Heart left ventricle (tissue), 16 donors: Measurements from ENCODE around the gene BMPR1B. TPM values are rescaled to one million over a fixed set of nuclear protein-coding genes. Genes with fewer than 3 reads are reported as not detected.

Experiments used
- ATAC-seq, 4 donors: fragments of 200-7000 bp; cut with Tn5 transposase; one replicate each; pipeline ENCODE4 v1.9.1; 2020 to 2022; ENCODE audit warnings: moderate library complexity in 4 of 4, mild to moderate bottlenecking in 3 of 4, moderate number of reproducible peaks in 1 of 4
- DNase-seq, 5 donors: peaks; one replicate each; pipeline ENCODE4 v3.0.0-alpha.2; 2020
- H3K27ac ChIP-seq, 12 donors: fragments of 200-600 bp; sonication (generic) in 4 of 12; one replicate each; pipeline versions ENCODE4 v1.5.0 to v1.8.0; 2016 to 2022; ENCODE audit warnings: mild to moderate bottlenecking in 2 of 12
- H3K27me3 ChIP-seq, 9 donors: fragments of 200-600 bp; sonication (generic) in 2 of 9; one replicate each; pipeline versions ENCODE4 v1.5.1 to v1.8.0; 2016 to 2022; ENCODE audit warnings: mild to moderate bottlenecking in 3 of 9
- H3K36me3 ChIP-seq, 9 donors: fragments of 200-600 bp; sonication (generic) in 2 of 9; one replicate each; pipeline versions ENCODE4 v1.5.0 to v1.8.0; 2018 to 2022; ENCODE audit warnings: mild to moderate bottlenecking in 2 of 9
- H3K4me1 ChIP-seq, 12 donors: fragments of 200-600 bp; sonication (generic) in 4 of 12; one replicate each; pipeline versions ENCODE4 v1.5.0 to v1.8.0; 2016 to 2022; ENCODE audit warnings: mild to moderate bottlenecking in 3 of 12
- H3K4me3 ChIP-seq, 12 donors: fragments of 200-600 bp; sonication (generic) in 4 of 12; one replicate each; pipeline versions ENCODE4 v1.5.0 to v1.8.0; 2017 to 2022; ENCODE audit warnings: mild to moderate bottlenecking in 9 of 12, moderate library complexity in 4 of 12
- H3K9me3 ChIP-seq, 12 donors: fragments of 200-600 bp; sonication (generic) in 4 of 12; one replicate each; pipeline versions ENCODE4 v1.5.0 to v1.8.0; 2016 to 2022; ENCODE audit warnings: mild to moderate bottlenecking in 1 of 12
- CTCF ChIP-seq, 12 donors: fragments of 200-600 bp; sonication (generic) in 4 of 12; IDR thresholded peaks; one replicate each; pipeline versions ENCODE4 v1.5.0 to v1.8.0; 2018 to 2022; ENCODE audit warnings: antibody characterized with exemption in 12 of 12, mild to moderate bottlenecking in 5 of 12
- POLR2A ChIP-seq, 2 donors: fragments of 450-650 bp; IDR thresholded peaks; one replicate each; pipeline ENCODE4 v1.6.1; 2017; ENCODE audit warnings: antibody characterized with exemption in 2 of 2, mild to moderate bottlenecking in 2 of 2, moderate library complexity in 2 of 2
- WGBS, 4 donors: extraction: QIAGEN DNeasy Blood & Tissue Kit in 2 of 4; methylation state at CpG; one replicate each; pipeline versions ENCODE4 v1.1.5 to v1.1.7; 2013 to 2018; 5-methylcytosine and 5-hydroxymethylcytosine counted together
- intact Hi-C, 10 donors: fragments of 100-400 bp; cut with DNase I; formaldehyde crosslinking; loops; one replicate each; pipeline versions ENCODE4 v1.11.1 to v1.14.2; 2022
- polyA plus RNA-seq, 2 donors: library from polyadenylated mRNA; stranded (reverse); fragments of 200-250 nt; gene quantifications; one replicate each; pipeline ENCODE4 v1.2.3, GENCODE V29; 2013
- total RNA-seq, 9 donors: library from RNA; depleted of rRNA in 2 of 9; stranded (reverse); fragments of >200 nt in 2 of 9; fragmentation: NEBNext Ultra II Directional in 3 of 9; extraction: Animal tissue kit (Norgen Biotek cat#: 25700) in 3 of 9; gene quantifications; one replicate each; pipeline versions ENCODE4 v1.1.0 to v1.2.4, GENCODE V29; 2016 to 2023
- donor health status: ischemic (EF 13 %, LVEDD 7.1; RV severe dilation, severe dysfunction).
- donor health status: healthy with polysubstance abuse.
- donor health status: DM: no; HTN: yes; CAD: no.
- donor health status: DM: no; HTN: no; CAD: no.
- donor health status: ischemic (EF 25% LVEDD 6.9; RV normal size, moderate dysfunction).
- donor health status: ischemic (EF 25% LVEDD 5.7; RV mildly dilated, moderate dysfunction).
- donor health status: healthy.
- donor health status: DM: yes; HTN: yes; CAD: no.
- donor health status: ischemic (EF 35%, LVEDD 5.7; RV mildly dilated, moderate dysfunction).
- donor health status: nonischemic (EF 11% LVEDD 7.7; RV severe dilation, severe dysfunction).
- donor health status: DM: yes; HTN: yes; CAD: no.
- donor health status: PGD.
- donor health status: ischemic (EF 29% LVEDD 5.4; RV normal size, mild dysfunction).
- donor health status: nonischemic (EF 23%, LVEDD 6.1; RV moderate dilation, normal function).

The BMPR1B gene
- total and polyA plus RNA-seq, 11 donors: 0.29 to 7.6 (median 3.8) TPM

DNA sequence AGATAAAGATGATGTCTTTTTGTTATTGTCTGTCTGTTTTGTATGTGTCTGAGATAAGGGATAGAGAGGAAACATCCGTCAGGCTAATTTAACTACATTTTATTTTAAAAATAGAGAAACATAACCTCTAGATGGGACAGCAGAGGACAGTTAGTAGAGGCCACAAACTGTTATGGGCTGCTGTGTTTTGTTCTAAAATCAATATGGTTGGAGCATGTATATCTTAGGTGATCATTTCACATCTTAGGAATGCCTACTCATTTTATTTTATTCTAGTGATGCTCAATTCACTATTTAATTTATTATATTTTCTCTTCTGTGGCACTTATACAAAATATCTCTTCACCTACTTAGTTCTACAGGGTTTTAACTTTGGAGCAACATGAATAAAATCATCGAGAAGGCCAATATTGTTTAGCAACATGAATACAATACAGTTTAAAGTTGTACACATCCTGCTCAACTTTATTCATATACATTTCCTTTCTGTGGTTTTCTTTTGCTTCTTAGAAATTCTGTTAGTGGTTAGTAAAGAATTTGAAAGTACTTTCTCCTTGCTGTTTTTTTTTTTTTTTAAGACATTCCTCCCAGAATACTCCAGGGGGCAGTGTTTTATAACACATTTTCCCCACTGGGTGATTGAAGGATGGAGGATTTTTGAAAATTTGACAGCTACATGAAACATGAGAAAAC is 398.1 kb downstream of the BMPR1B start:
- no peak for TF ChIP-seq POLR2A (IDR thresholded peaks at IDR 0.05)
- peak; percentile 36 to 68 (median 53) for TF ChIP-seq CTCF (IDR thresholded peaks at IDR 0.05)
- no peaks in the 10 kb centered on the region for H3K9me3 ChIP-seq
- ATAC-seq (no peak), DNase-seq (no peak)
- no peaks in the 10 kb centered on the region for H3K36me3 ChIP-seq
- intact Hi-C loops: no loop called here
- no peaks in the 10 kb centered on the region for H3K4me1 ChIP-seq
- H3K27ac ChIP-seq: no peak overlapping the region
- H3K27me3 ChIP-seq: no peaks in the 10 kb centered on the region
- no peak overlapping the region for H3K4me3 ChIP-seq
- WGBS, 4 donors: 76 to 83% (median 79%) methylated on average over 2 of the region's 2 CpGs

DNA sequence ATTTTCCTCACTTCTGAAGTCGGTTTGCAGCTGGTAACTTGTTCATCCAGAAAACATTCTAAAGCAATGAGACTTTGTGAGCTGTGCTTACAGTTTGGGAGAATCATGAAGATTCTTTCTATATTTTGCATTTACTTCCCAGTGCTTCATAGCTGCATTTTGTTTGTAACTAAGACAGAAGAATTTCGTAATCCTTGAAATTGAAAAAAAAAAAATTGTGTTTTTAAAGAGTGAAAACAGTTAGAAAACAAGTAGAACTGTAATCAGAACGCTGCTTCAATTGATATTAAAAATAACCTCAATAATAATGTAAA is 398.7 kb downstream of the BMPR1B start:
- Histone ChIP-seq H3K27ac (no peak overlapping the region), H3K9me3 (no peaks in the 10 kb centered on the region), H3K4me3 (no peak overlapping the region), H3K4me1 (no peaks in the 10 kb centered on the region), H3K36me3 (no peaks in the 10 kb centered on the region), H3K27me3 (no peaks in the 10 kb centered on the region)
- intact Hi-C loops: no loop called here
- DNase-seq (no peak), ATAC-seq (no peak)
- WGBS, 4 donors: 37 to 50% (median 43%) methylated on average over 3 of the region's 3 CpGs
- peak in 1 of 12 donors; percentile 11 for TF ChIP-seq CTCF (IDR thresholded peaks at IDR 0.05)
- no peak for TF ChIP-seq POLR2A (IDR thresholded peaks at IDR 0.05)

GRCh38 chr4:95157596-95157995 is 399.8 kb downstream of the BMPR1B start:
- no peak for ATAC-seq
- intact Hi-C loops: no loop called here

DNA sequence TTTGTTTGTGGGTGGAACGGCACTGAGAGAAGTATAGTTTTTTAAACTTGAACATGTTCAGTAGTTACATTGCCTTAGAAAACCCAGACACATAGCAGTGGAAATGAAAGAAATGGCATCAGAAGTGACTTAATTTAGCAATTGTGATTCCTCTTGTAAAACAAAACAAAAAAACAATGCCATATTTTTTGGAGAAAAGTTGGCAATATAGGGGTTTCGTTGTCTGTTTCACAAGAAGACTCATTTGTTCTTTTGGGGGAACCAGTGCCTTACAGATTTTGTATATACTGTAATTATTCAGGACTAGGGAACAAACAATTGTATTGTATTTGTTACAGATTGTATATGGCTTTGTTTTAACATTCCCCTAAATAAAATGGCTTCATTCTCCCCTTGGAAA is 400.3 kb downstream of the BMPR1B start:
- H3K4me3 ChIP-seq: no peak overlapping the region
- whole genome bisulfite sequencing, 4 donors: 86 to 94% (median 89%) methylated on average over 2 of the region's 2 CpGs
- no peak for TF ChIP-seq POLR2A (IDR thresholded peaks at IDR 0.05)
- TF ChIP-seq CTCF (IDR thresholded peaks at IDR 0.05): no peak
- DNase-seq (no peak), ATAC-seq (no peak)
- intact Hi-C loops: no loop called here
- no peaks in the 10 kb centered on the region for H3K4me1 ChIP-seq
- H3K27me3 ChIP-seq: no peaks in the 10 kb centered on the region
- no peak overlapping the region for H3K27ac ChIP-seq
- no peaks in the 10 kb centered on the region for H3K36me3 ChIP-seq
- no peaks in the 10 kb centered on the region for H3K9me3 ChIP-seq

More at GRCh38 chr4:95157596-95157995, 399.8 kb downstream of the BMPR1B start:
- DNase-seq: no peak
- Histone ChIP-seq H3K4me3 (no peak overlapping the region), H3K4me1 (no peaks in the 10 kb centered on the region), H3K27me3 (no peaks in the 10 kb centered on the region), H3K36me3 (no peaks in the 10 kb centered on the region), H3K9me3 (no peaks in the 10 kb centered on the region), H3K27ac (no peak overlapping the region)
- TF ChIP-seq CTCF (IDR thresholded peaks at IDR 0.05) (no peak), POLR2A (IDR thresholded peaks at IDR 0.05) (no peak)
